HepG2 (cell line): ENCODE results near the gene SYNC. TPM values are rescaled to one million over a fixed set of nuclear protein-coding genes. Genes with fewer than 3 reads are reported as not detected.

Experiments
- ATF2 ChIP-seq: sonication (generic); formaldehyde crosslinking; IDR thresholded peaks from 2 replicates; pipeline ENCODE4 v1.4.0; 2020; ENCODE audit warnings: missing genetic modification reagents
- ERF ChIP-seq: IDR thresholded peaks from 2 replicates; pipeline ENCODE4 v1.6.1; 2018; ENCODE audit warnings: missing biosample characterization, missing genetic modification reagents
- HCFC1 ChIP-seq: fragments of 150-350 bp; IDR thresholded peaks from 2 replicates; pipeline ENCODE4 v1.6.1; 2014; ENCODE audit warnings: low read depth, low read length
- JUN ChIP-seq: sonication (generic); formaldehyde crosslinking; IDR thresholded peaks from 2 replicates; pipeline ENCODE4 v1.4.0; 2020; ENCODE audit warnings: mild to moderate bottlenecking, missing genetic modification reagents
- PHF21A ChIP-seq: sonication (generic); formaldehyde crosslinking; IDR thresholded peaks from 2 replicates; pipeline ENCODE4 v1.5.0; 2020; ENCODE audit warnings: mild to moderate bottlenecking, missing genetic modification reagents
- PRDM4 ChIP-seq: sonication (generic); formaldehyde crosslinking; IDR thresholded peaks from 2 replicates; pipeline ENCODE4 v1.9.0; 2021; ENCODE audit warnings: missing genetic modification reagents, borderline replicate concordance
- RARA ChIP-seq: IDR thresholded peaks from 2 replicates; pipeline ENCODE4 v1.6.1; 2016; ENCODE audit warnings: missing genetic modification reagents, missing compliant biosample characterization
- ZFP1 ChIP-seq: IDR thresholded peaks from 2 replicates; pipeline ENCODE4 v1.6.1; 2016
- ZNF282 ChIP-seq: fragments of 450-650 bp; IDR thresholded peaks from 2 replicates; pipeline ENCODE4 v1.6.1; 2018; ENCODE audit not compliant: partially characterized antibody
- ZNF335 ChIP-seq: sonication (generic); formaldehyde crosslinking; IDR thresholded peaks from 2 replicates; pipeline ENCODE4 v1.4.0; 2020; ENCODE audit warnings: missing genetic modification reagents
- ZNF605 ChIP-seq: sonication (generic); formaldehyde crosslinking; IDR thresholded peaks from 2 replicates; pipeline ENCODE4 v1.8.0; 2022; ENCODE audit warnings: mild to moderate bottlenecking, missing genetic modification reagents
- ZNF777 ChIP-seq: sonication (generic); formaldehyde crosslinking; IDR thresholded peaks from 2 replicates; pipeline ENCODE4 v1.4.0; 2020; ENCODE audit warnings: missing genetic modification reagents
- polyA plus RNA-seq, 8 experiments: library from polyadenylated mRNA; depleted of rRNA in 3 of 8; stranded (reverse) in 7 of 8; unstranded in 1 of 8; fragments of >200 nt; fragmentation: Illumina TruSeq in 4 of 8; extraction: Trizol in 4 of 8; gene quantifications; 2 replicates each; pipeline versions ENCODE4 v1.2.1 to v1.2.3, GENCODE V29; 2011 to 2016; ENCODE audit warnings: low read depth in 4 of 8, missing spikeins in 1 of 8, mixed read lengths in 1 of 8; ENCODE audit not compliant: insufficient read depth in 1 of 8
- total RNA-seq, 5 experiments: library from RNA; depleted of rRNA; stranded (reverse); fragments of >200 nt; fragmentation: Illumina TruSeq; extraction: Trizol; gene quantifications; 2 replicates each; pipeline ENCODE4 v1.2.3, GENCODE V29; 2016; ENCODE audit warnings: low read depth in 1 of 5
- TF ChIP-seq, protein P1 (sequence below): sonication (generic); formaldehyde crosslinking; IDR thresholded peaks from 2 replicates; pipeline ENCODE4 v1.5.1; 2020; ENCODE audit warnings: mild to moderate bottlenecking, missing genetic modification reagents, moderate library complexity
- TF ChIP-seq, protein P2 (sequence below): IDR thresholded peaks from 2 replicates; pipeline ENCODE4 v1.6.1; 2016; ENCODE audit warnings: mild to moderate bottlenecking

Gene SYNC
- total and polyA plus RNA-seq, 2 of the 13 experiments (the other 11 are each of a cell fraction or from before 2014, with no cell fraction given), result 2.4 to 5.4 TPM

DNA sequence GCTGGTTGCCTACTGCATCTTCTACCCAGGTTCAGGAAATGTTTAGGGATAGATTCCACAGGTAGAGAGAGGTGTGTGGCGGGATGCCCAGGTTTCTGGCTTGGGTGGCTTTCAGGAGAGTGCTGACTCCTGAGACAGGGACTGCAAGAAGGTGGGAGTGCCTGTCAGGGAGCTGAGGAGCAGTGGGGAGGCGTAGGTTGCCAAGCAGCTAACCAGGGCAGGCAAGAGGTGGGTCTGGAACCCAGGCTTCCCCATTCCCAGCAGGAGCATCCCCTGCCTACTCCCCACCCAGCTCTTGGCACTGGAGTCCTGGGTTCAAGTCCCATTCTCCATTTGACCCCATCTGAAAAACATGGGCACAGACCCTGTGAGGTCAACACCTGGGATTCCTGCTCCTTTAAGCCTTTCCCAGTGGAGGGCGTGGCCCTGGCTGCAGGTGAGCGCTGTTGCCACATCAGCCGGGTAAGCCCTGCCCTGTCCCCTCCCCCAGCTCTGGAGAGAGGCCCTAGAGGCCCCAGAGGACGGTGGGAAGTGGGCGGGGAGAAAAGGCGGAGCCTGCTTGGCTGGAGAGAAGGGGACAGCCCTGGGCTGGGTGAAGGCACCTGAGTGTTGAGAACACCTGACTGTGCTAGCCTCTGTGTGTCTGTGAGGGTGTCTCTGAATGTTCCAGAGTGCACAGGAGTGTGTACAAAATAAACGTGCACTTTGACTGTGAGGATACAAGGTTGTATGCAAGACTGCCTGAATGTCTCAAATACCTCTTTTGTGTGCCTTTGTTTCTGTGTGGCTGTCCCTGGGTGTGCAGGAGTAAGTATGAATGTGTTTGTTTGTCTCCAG lies 14.0 kb upstream of the SYNC start (continued):
- TF ChIP-seq ATF2 (CRISPR knock-in tag) (peak; percentile 17; the same call in 1 of the 2 replicates), ERF (CRISPR knock-in tag) (peak; percentile 67; the same call in 1 of the 2 replicates), JUN (CRISPR knock-in tag) (0 out of 2 replicates have a peak, but pooled peaks have one; percentile 37), ZNF777 (no peak), PHF21A (CRISPR knock-in tag) (peak; percentile 71; the same call in 1 of the 2 replicates), RARA (CRISPR knock-in tag) (peak; percentile 25; the same call in 1 of the 2 replicates), ZNF335 (CRISPR knock-in tag) (peak; percentile 86; the same call in 1 of the 2 replicates), HCFC1 (no peak), ZNF605 (CRISPR knock-in tag) (peak; percentile 22; the same call in 1 of the 2 replicates), PRDM4 (CRISPR knock-in tag) (no peak), ZNF282 (no peak), ZFP1 (no peak)
- TF ChIP-seq, protein P1, sequence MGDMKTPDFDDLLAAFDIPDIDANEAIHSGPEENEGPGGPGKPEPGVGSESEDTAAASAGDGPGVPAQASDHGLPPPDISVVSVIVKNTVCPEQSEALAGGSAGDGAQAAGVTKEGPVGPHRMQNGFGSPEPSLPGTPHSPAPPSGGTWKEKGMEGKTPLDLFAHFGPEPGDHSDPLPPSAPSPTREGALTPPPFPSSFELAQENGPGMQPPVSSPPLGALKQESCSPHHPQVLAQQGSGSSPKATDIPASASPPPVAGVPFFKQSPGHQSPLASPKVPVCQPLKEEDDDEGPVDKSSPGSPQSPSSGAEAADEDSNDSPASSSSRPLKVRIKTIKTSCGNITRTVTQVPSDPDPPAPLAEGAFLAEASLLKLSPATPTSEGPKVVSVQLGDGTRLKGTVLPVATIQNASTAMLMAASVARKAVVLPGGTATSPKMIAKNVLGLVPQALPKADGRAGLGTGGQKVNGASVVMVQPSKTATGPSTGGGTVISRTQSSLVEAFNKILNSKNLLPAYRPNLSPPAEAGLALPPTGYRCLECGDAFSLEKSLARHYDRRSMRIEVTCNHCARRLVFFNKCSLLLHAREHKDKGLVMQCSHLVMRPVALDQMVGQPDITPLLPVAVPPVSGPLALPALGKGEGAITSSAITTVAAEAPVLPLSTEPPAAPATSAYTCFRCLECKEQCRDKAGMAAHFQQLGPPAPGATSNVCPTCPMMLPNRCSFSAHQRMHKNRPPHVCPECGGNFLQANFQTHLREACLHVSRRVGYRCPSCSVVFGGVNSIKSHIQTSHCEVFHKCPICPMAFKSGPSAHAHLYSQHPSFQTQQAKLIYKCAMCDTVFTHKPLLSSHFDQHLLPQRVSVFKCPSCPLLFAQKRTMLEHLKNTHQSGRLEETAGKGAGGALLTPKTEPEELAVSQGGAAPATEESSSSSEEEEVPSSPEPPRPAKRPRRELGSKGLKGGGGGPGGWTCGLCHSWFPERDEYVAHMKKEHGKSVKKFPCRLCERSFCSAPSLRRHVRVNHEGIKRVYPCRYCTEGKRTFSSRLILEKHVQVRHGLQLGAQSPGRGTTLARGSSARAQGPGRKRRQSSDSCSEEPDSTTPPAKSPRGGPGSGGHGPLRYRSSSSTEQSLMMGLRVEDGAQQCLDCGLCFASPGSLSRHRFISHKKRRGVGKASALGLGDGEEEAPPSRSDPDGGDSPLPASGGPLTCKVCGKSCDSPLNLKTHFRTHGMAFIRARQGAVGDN, result peak; percentile 80
- TF ChIP-seq, protein P2, sequence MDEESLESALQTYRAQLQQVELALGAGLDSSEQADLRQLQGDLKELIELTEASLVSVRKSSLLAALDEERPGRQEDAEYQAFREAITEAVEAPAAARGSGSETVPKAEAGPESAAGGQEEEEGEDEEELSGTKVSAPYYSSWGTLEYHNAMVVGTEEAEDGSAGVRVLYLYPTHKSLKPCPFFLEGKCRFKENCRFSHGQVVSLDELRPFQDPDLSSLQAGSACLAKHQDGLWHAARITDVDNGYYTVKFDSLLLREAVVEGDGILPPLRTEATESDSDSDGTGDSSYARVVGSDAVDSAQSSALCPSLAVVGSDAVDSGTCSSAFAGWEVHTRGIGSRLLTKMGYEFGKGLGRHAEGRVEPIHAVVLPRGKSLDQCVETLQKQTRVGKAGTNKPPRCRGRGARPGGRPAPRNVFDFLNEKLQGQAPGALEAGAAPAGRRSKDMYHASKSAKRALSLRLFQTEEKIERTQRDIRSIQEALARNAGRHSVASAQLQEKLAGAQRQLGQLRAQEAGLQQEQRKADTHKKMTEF (CRISPR knock-in tag), result peak; percentile 51
